ENCODE data around the gene PCDHGA11.
"Not testable (repeated sequence)": the region's sequence is repeated elsewhere in the genome, so short reads cannot be mapped to it uniquely, and the experiment has no call there.

The PCDHGA11 gene

DNA sequence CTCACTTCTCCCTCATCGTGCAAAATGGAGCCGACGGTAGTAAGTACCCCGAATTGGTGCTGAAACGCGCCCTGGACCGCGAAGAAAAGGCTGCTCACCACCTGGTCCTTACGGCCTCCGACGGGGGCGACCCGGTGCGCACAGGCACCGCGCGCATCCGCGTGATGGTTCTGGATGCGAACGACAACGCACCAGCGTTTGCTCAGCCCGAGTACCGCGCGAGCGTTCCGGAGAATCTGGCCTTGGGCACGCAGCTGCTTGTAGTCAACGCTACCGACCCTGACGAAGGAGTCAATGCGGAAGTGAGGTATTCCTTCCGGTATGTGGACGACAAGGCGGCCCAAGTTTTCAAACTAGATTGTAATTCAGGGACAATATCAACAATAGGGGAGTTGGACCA lies 10.4 kb downstream of the PCDHGA11 start:
- DNase-seq (ENCODE audit: low read depth in 2 of 2): no peak

GRCh38 chr5:141432308-141432707 lies 11.5 kb downstream of the PCDHGA11 start:
- DNase-seq (ENCODE audit: low read depth in 2 of 2): not testable (repeated sequence)

GRCh38 chr5:141432726-141433125 lies 11.9 kb downstream of the PCDHGA11 start:
- not testable (repeated sequence) for DNase-seq (ENCODE audit: low read depth in 2 of 2)

DNA sequence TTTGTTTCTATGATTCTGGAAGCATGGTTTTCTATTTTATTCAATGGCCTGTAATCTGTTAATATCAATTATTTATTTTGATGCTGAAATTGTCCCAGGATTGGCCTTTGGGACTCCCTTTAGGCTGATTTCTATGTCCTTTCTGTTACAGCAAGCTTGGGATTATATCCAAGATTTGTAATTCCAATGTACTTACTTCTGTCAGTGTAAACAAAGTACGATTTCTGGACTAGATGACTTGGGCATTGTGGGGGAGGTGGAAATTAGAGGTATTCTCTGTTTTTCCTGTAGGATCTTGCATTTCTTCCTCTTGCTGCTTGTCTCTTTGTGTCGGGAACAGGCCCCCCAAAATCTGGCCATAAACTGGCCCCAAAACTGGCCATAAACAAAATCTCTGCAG lies 13.2 kb downstream of the PCDHGA11 start:
- no peak for DNase-seq (ENCODE audit: low read depth in 2 of 2)

- no peak for DNase-seq (ENCODE audit: low read depth in 2 of 2)
These were observed 16.4 kb downstream of the PCDHGA11 start for GRCh38 chr5:141437221-141437620.

DNA sequence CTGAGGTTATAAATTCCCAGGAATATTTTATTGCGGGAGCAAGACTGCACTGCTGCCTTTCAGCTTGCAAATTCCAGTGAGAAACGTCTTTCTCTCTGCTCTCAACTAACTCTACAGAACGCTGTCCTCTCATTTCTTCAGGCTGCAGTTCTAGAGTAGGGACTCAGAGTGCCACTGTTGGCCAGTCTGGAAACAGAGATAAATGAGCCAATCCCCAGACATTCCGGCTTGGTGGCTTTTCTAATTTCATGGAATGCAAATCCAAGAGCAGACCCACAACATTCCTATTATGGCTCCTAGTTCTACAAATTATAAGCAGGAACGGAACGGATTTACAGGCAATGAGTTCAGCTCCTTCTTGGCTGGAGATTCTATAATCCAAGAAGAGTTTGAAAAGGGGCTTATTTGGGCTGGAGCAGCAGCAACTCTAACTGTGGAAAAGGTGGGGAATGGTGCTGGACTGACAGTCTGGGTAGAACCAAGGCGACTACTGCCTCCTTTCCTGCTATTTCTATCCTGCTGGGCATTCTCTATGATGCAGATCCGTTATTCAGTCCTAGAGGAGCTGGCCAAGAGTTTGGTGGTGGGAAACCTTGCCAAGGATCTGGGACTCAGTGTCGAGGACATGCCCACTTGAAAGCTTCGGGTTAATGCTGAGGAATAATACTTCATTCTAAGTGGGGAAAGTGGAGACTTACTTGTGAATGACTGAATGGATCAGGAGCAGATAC lies 18.7 kb downstream of the PCDHGA11 start:
- DNase-seq (ENCODE audit: low read depth in 2 of 2): no peak

GRCh38 chr5:141440341-141440740 lies 19.5 kb downstream of the PCDHGA11 start:
- no peak for DNase-seq (ENCODE audit: low read depth in 2 of 2)

DNA sequence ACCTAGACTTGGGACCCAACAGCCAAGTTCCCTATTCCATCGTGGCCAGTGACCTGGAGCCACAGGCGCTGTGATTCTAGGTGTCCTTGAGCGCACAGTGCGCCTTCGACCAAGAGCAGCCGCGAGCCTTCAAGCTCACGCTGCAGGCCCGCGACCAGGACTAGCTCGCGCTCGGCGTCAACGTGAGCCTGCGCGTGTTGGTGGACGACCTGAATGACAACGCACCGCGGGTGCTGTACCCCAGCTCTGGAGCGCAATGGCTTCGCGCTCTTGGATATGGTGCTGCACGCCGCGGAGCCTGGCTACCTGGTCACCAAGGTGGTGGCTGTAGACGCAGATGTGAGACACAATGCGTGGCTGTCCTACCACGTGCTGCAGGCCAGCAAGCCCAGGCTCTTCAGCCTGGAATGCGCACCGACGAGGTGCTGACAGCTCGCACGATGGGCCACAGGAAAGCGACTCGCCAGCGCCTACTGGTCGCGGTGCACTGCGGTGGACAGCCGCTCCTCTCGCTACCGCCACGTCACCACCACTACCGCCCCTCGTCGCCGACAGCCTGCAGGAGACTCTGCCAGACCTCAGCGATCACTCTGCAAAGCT lies 20.8 kb downstream of the PCDHGA11 start:
- DNase-seq (ENCODE audit: low read depth in 2 of 2): no peak

- DNase-seq (ENCODE audit: low read depth in 2 of 2): no peak
These were observed 44.5 kb downstream of the PCDHGA11 start for GRCh38 chr5:141465351-141465750.
